Fibroblast of skin of scalp (primary cell): Measurements from ENCODE around the gene MPP2.
"Not testable (repeated sequence)": the region's sequence is repeated elsewhere in the genome, so short reads cannot be mapped to it uniquely, and the experiment has no call there.

Experiments used
- DNase-seq: peaks from one replicate; pipeline ENCODE4 v3.0.0-alpha.2; 2013

MPP2 gene

DNA sequence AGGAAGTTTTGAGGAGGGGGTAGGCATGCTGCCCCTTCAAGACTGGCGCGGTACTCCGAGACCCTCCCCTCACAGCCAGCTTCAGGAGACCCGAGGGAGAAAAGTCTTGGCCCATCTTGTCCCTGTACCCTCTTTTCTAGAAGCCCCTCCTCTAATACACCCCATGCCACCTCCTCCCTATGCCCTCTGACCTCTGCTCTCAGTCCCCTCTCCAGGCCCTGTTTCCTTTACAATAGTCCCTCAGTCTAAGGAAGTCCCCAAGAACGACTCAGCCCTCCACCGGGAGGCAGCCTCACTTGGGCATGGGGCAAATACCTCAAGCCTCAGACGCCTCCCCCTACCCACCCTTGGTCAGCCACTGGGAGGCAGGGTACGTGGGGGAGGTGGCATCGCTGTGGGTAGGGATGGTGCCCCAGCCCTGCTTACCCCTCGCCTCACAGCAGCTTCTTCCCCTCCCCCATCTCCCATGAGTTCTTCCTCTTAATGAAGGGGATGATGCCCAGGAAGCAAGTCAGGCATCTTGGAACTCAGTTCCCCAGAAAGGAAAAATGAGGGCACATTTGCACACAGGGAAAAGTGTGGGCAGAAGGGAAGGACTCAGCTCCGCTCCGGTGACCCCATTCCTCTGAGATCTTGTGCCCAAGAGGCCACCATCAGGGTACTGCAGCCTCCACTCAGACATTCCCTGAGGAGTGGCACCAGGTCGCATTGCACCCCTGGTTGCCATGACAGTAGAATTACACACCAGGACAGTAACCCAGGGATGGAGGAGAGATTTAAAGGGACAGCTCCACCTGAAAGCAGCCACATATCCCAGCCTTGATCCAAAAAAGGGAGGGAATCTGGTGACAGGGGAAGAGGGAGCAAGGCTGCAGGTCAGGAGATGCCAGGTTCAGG is 6.2 kb downstream of the MPP2 start:
- DNase-seq = no peak

DNA sequence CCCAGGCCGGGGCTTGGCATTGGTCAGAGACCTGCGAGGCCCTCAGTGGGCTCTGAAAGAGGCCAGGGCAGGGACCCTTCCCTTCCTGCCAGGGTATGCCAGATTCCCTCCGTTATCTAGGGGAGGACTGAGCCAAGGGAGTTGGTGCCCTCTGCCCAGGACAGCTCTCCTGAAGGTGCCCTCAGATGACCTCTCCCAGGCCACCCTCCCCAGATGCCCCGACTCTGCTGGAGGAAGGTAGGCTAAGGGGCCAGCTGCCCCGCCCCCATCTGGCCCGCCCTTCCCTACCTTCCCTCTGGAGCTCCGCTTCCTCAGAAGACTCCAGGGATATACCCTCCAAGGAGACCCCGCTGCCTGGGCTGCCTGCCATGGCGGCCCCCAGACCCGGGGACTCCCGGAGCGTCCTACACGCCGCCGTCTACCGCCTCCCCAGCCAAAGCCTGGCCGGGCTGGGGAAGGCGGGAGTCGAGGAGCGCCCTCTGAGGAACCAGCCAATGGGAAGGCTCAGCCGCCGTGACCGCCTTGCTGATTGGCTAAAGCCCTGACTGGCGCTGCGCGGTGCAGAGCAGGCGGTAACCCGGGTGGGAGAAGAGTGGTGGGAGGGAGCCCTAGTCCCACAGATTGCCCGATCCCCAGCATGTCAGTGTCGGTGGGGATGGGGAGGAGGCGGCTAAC is 7.0 kb downstream of the MPP2 start:
- peak; percentile 82 for DNase-seq

DNA sequence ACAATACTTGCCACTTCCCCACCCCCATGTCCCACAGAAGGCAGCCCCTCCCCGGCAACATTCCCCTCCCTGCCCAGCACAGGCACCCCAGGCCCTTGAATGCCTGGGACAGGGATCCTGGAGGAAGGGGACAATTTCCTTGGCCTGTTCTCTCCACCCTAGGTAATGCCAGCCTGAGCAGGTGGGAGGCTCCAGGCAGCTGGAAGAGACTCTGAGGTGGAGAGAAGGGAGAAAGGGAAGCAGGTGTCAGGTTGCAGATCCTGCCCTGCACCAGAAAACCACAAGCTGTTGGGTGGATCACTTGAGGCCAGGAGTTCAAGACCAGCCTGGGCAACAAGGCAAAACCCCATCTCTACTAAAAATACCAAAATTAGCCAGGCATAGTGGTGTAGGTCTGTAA is 8.9 kb downstream of the MPP2 start:
- no peak for DNase-seq

DNA sequence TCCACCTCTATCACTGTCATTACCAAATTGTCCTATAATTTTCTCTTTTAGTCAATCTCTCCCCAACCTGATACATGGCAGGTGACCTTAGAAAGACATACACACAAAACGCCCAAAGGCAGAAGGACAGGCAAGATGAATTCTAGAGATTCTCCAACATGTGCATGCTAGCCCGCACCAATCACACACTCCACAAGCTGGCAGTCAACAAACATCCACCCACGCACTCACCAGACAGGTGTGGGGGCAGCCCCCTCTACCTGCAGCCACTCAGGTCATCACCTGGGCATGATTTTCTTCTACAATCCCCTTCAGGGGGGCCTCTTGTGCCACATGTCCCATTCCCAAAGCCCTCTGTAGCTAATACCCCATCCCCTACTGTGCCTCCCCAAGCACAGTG is 9.5 kb downstream of the MPP2 start:
- no peak for DNase-seq

DNA sequence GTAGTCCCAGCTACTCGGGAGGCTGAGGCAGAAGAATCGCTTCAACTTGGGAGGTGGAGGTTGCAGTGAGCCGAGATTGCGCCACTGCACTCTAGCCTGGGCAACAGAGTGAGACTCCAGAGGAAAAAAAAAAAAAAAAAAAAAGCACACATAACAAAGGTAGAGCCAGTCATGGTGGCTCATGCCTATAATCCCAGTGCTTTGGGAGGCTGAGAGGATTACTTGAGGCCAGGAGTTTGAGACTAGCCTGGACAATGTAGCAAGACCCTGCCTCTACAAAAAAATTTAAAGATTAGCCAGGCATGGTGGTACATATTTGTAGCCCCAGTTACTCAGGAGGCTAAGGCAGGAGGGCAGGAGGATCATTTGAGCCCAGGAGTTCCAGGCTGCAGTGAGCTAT is 12.8 kb downstream of the MPP2 start:
- DNase-seq = not testable (repeated sequence)

DNA sequence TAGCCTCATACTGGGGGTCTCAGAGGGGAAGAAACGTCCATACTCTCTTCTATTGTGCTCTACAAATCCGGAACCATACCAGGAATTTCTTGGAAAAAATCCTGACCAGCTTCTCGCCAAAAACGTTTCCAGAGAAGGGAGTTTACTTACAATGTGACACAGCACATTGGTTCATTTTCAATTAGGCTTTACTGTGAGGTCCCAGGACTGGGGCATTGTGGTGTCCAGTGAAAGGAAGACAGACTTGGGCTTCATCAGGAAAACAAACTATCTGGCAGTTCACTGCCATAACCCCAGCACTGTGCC is 14.7 kb downstream of the MPP2 start:
- DNase-seq = no peak

DNA sequence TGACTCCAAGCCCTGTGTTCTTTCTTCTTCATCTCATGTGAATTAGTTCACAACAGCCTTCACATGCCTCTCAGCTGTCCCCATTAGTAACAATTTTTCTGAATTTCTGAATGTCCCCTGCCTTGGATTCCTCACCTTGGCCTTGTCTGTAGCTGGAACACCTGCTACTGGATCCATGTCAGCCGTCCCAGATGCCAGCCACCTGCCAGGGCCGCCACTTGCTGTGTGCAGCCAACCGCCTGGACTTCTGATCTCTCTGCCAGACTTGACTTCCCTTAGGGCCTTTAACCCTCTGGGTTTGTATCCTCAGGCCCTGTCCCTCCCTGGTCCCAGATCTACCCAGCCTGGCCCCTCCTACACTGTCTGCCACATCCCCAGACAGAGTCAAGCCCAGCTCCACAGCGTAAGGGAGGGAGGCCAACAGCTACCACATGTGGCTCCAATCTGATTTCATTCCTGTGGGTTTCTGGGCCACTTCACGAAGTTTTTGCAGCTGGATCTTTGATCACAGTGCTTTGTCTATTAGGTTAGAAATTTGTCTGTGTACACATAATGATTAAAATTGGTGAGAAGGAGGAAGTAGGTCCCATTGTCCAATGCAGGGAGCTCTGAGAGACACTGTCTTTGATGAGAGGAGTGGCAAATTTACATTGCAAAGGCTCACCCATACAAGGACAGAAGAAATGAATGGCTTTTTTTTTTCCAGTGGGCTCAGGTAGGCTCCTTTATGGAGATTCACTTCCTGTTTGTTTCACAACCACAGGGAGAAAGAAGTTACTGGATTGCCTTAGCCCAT is 15.3 kb downstream of the MPP2 start:
- DNase-seq = peak; percentile 48

DNA sequence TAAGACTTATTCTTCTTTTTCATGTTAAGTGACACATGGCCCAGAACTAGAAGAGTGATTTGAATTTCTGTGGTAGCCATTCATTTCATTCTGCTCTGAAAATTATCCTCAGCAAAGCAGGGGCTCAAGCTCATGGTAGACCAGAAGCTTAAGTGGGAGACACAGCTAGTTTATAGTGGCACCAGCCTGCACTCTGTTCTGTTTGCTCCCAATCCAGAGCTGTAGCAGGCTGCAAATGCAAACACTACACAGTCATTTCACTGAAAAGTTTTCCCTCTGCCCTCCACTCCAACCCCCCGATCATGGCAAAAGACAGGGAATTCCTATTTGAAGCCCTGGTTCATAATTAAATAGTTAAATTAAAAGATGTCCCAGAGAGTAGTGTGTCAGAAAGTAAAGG is 17.1 kb downstream of the MPP2 start:
- DNase-seq = no peak

DNA sequence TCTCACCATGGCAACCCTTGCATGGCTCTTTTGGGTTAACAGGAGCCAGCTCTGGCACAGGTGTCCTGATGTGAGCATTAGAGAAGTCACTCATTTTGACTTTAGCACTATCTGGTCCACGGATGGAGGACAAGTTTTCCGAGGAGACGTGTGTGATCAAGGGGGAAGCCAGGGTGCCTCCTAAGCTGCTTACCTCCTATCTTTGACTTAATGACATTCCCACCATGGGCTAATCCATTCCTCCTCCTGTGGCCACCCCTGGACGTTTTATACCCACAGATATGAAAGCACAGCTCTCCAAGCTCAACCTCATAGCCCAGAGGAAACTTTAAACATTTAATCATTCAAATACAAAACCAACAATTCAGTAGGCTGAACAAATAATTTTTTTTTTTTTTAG is 18.8 kb downstream of the MPP2 start:
- no peak for DNase-seq

DNA sequence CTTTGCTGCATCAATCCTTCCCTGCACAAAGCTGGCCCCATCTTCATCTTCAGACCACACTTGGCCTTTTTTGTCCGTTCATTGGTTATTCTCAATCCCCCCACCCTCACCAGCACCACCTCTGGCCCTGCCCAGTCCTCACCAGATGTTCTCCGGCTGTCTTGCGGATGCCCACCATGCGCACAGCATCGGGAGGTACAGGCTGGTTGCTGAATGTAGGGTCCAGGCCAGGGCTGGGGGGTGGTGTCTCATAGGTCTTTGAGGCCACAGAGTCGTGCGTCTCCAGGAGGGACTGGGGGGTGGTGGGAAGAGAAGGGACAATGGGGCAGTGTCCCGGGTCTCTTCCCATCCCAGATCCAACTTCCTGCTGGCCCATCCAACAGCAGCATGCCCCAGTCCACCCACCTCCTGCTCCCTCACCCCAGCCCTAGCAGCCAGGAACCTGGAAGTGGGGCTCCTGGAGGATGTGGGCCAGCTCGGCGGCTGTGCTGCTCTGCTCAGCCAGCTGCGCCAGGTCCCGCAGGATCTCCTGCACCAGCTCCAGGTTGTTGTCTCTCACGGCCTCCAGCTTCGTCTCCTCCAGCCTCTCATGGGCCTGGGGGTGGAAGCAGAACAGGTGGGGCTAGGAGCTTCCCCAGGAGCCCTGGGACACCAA is 24.4 kb downstream of the MPP2 start:
- no peak for DNase-seq

DNA sequence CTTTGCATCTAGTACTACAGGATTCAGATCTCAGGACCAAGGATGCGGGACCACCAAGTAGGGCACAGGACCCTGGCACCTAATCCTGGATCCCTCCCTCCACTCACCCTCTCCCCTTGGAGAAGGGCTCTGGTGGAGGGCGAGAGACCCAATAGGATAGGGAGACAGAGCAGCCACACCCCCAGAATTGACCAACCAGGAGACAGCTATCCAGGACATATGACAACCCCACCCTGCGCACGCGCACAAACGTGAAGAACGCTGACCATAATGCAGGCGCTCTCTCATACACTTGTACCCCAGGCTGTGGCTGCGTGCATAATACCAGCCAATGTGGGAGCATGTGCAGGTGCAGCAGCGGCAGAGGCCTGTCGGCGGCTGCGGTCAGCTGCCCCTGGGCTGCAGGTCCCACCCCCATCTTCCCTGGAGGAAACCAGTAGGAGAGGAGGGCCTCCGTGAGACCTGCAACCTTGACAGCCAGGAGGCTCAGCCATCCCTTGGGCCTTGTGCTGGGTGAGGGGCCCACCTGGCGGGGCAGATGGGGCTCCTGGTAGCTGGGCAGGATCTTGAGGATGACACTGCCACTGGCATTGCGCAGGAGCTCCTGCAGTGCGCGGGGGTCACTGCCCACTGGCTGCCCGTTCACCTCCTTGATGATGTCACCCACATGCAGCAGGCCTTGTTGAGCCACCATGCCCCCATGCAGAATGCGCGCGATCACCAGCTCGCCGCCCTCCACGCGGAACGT is 25.4 kb downstream of the MPP2 start:
- no peak for DNase-seq

DNA sequence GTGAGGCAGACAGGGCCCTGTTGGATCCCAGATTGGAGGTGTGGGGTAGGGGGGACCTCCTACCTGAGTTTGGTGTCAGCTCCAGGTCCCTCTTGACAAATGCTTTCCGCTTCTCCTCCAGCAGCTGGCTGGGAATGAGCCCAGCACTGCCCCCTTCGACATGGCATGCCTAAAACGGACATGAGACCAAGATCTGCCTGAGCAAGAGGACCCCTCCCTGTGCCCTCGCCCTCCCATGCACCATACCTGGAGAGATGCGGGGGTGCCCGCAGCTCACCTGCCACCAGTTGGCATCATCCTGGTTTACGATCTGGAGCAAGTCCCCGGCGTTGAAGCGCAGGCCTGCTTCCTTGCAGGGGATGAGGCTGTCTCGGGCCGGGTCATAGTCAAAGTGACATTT is 26.2 kb downstream of the MPP2 start:
- no peak for DNase-seq

DNA sequence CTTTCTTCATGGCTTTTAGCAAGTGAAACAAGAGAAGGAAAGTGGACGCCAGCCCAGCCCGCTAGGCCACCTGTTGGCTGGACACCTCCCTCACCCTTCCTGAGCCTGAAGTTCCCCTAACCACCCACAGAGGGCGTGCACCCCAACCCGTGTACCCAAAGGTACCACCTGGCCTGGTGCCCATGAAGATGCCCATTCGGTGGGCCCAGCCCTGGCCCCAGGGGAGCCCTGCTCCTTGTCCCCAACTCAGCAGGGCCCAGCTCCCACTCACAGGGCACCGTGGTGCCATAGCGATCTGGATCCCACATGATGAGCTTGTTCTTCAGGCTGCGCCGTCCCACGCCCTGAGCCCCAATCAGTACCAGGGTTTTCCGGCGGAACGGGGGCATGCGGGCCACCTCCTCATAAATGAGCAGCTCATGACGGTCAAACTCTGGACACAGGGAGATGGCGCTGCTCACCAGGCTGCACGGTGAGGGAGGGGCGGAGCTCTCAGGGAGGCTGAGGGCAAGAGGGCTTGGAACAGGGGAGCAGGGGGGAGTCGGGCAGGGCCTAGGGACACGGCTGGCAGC is 26.8 kb downstream of the MPP2 start:
- DNase-seq = peak; percentile 15

DNA sequence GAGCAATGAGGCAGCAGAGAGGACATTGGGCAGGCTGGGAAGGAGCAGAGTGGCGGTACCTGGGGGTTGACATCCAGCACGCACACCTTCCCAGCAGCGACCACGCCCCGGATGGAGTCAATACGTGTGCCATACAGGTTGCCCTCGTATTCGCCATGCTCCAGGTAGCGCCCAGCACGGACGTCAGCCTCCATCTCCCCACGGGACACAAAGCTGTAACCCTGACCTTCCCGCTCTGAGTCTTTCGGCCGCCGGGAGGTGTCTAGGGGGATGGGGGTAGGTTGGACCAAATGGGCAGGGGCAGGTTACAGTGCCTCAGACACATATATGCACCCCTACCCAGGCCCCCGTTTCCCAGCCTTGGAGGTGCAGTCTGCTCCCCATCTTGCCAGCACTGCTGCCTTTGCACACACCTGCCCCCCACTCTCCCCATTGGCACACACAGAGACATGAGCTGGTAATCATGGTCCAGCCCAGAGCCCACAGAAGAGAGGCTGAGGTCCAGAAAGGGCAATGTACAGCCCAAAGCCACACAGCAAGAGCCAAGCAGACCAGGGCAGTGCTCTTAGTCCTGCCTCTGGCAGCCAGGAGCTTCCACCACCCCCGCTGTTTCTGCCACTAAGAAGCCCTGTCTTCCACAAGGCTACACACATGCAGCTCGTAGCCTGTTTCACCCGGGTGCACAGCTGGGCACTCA is 27.5 kb downstream of the MPP2 start:
- no peak for DNase-seq

DNA sequence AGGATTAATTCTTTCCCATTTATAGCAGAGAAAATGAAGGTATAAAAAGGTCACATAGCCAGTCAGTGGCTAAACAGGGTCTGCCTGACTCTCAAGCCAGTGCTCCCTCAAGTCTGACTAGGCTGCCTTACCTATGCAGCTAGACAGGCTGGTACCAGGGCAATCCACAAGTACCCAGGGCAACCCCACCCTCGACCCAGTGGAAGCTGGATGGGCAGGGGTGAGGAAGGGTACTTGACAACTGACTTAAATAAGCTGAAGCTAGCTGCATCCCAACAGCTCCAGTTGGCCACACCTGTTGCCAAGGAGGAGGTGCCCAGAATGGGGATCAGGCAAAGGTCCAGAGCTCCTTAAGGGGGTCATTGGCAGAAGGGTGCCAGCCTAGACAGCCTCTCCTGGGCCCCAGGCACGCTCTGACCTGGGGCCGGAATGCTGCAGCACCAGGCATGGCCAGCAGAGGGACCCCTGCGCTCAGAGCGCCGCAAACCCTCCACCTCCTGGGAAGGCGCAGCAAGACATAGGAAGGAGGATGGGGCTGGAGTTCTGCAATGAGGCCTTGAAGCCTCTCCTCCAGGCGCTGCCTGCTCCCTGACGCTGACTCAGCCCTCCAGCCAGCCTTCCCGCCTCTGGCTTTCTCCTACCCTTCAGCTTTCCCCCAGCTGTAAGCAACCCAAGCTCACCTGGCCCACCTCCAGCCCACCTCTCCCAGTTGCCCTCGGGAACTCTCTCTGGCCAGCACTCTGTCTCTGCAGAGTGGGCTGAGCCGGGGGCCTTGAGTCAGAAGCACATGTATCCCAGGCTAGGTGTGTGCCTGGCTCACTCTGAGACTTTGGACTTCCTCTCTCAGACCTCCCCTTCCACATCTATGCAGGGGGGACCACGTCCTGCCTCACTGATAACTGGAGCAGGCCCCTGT is 28.8 kb downstream of the MPP2 start:
- peak; percentile 90 for DNase-seq

DNA sequence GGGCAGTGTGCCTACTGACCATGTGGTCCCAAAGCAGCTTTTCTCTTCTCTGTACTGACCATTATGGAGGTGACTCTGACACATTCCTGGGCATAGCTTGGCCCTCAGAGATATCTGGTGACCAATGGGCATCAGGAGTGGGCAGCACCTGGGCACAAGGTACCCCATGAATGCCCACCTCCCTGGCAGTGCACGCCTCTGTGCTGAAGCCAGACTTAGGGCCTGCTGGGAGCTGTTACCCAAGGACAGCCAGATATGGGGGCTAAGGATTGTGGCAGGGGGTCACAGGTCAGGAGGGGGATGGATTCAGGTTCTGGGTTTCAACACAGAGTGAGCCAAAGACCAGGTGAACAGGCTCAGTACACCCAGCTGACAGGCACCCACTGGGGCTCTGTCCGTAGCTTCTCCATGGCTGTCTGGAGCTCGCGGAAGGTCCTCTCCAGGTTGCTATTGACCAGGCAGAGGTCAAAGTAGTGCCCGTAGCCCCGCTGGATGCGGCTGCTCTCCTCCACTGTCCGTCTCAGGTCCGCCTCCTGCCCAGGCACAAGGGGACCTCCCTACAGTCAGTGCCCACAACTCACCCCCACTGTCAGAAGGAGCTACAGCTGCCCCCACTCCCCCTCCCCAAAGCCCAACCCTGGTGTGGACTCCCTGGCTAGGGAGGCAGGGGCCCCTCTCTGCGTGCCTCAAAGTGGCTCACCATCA is 29.7 kb downstream of the MPP2 start:
- DNase-seq = no peak

DNA sequence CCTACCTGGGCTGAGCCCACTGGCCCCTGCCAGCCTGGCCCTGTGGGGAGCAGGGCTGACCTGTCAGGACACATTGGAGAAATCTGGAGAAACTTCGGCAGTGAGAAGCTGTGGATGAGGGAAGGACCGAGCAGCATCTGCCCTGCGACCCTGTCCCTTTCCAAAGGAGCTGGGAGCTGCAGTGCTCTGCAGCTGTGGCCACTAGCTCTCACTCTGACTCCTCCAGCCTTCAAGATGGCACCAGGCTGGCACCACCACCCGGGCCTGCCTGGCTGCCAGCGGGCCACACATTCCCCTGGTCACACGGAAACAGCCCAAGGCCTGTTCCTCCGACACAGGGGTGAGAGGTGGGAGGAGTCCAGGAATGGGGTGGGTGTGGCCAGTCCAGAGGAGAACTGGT is 30.3 kb downstream of the MPP2 start:
- no peak for DNase-seq

DNA sequence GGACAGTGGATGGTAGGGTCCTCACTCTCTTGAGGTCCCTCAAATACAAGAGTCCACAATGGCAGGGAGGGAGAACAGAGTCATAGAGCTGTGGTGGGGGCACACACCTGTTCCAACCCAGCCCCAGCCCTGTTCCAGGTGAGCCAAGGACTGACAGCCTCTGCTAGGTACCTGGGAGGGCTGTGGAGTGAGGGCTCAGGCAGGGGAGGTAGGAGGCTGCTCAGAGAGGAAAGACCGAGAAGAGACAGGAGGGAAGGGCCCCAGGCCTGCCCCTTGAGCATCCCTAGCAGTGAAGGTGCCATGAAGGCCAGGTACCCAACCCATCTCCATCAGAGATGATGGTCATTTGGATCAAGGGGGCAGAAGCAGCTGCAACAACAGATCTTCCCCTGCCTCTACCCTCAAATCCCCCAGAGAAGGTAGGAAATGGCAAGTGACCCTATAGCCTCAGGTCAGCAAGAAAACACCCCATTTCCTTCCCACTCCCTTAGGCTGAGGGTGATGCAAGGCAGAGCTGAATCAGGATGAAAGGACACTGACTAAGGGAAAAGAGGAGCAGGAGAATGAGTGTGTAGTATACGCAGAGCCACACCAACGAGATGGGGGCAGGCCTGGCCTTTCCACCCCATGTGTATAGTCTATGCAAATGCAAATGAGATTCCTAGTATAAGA is 31.7 kb downstream of the MPP2 start:
- DNase-seq = no peak

DNA sequence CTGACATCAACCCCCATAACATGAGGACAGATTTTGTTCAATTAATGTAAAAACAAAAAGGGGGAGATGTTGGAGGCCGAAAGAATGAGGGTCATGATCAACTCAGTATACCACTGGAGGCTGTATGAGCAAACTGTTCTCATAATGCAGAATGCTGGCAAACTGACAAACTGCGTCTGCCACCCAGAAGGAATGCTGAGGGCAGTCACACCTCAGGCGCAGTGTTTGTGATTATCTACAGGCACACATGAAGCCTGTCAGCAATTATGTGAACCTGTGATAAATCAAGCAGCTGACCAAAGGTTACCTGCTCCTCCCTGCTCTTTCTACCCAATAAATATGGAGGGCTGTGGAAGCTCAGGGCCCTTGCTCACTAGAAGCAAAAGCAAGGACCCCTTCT is 33.0 kb downstream of the MPP2 start:
- no peak for DNase-seq
